Stimulated activated CD4-positive, alpha-beta T cell treated with anti-CD3 and anti-CD28 coated beads, Interleukin-4, amount 100 ng/mL, for 24 hours (primary cell): ENCODE data around the gene OR52K1.
"Not testable (repeated sequence)": the region's sequence is repeated elsewhere in the genome, so short reads cannot be mapped to it uniquely, and the experiment has no call there.

Experiments used
- DNase-seq: peaks from one replicate; pipeline ENCODE4 v3.0.0-alpha.2; 2020

Gene OR52K1

DNA sequence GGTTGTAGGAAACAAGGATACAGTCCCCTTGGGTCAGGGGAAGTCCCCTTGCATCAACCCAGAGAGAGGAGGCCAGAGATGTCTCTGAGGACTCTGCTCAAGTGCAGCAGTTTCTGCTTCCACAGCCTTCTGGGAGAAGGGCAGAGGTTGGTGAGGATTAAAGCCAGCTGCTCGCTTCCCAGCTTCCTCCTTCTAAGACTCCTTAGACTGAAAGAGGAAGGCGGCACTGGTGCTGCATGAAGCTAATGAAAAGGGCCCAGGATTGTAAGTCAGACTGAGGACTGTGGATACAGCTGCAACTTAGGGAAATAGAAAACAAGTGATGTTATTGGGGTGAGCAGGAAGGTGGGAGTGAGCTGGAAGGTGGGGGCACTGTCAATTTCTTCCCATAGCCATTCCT lies at the start of gene OR52K1:
Gene OR52K1 (plus strand): TSS at position 202 of the 400 bp plus-strand sequence. CDS start 6,255 bp downstream, outside the sequence.
- DNase-seq = no peak

DNA sequence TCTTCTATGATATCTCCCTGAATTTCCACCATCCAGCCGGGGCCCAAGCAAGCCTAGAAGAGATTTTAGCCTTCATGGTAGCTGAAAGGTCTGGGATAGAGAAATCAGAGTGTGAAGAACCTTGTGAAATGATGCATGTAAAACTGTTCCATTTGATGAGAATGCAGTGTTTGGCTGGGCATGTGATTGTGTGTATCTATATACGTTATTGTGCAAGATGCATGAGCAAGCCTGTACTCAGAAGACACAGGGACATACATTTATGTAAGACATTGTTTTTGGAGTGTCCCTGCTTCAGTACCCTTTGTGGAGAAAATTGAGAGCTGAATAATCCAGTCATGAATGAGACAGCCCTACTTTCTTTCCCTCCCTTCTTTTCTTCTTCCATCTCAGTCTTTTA lies 48.6 kb upstream of the OR52K1 start:
- no peak for DNase-seq

DNA sequence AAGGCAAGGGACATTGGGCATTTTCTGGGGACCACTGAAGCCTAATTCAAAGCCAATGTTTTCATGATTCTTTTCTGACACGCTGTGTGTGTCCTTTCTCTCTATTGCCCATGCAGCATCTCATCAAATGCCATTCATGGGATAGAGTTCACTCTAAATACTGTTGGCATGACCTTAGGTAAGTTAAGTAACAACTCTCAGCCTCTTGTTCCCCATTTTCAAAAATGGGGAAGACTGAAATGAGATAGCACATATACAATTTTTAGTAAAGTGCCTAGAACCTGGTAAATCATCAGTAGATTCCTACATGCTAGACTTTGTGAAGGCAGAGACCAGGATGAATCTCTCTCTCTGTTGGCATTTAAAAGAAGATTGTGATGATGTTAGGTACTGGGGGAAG lies 46.0 kb upstream of the OR52K1 start:
- no peak for DNase-seq

DNA sequence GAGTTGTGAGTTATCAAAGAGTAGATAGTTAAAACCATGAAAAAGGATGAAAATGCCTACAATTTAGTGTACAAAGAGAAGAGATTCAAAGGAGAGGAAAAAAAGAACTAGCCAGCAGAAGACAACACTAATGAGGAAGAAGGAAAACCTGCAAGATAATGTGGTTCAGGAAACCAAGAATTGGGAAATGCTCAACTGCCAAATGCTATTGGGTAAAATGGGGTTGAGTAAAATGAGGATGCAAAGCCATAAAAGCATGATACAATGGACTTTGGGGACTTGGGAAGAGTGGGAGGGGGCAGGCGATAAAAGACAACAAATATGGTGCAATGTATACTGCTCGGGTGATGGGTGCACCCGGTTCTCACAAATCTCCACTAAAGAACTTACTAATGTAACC lies 40.9 kb upstream of the OR52K1 start:
- DNase-seq = no peak

DNA sequence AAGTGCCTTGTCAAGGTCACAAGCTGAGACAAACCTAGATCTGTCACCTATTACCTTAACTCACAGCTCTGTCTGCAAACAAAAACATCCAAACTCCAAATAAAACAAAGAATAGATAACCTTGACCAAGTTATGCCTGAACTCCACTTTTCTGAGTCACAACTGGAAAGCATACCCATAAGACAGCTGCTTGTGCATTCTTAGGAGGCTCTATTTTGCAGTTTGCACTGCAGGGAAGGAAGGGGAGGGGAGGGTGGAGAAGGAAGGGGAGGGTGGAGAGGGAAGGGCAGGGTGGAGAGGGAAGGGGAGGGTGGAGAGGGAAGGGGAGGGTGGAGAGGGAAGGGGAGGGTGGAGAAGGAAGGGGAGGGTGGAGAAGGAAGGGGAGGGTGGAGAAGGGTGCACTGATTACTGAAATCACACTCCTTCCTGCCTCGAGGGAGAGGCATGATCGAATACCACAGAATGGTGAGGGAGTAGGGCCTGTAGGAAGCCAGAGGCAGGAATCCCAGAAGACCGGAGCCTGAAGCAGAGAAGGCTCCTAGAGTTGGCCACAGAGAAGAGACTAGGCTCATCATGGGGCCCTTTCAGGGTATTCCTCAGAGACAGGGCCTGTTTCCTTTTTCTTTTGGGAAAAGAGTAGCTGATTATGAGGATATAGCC lies 39.1 kb upstream of the OR52K1 start:
- DNase-seq = no peak

DNA sequence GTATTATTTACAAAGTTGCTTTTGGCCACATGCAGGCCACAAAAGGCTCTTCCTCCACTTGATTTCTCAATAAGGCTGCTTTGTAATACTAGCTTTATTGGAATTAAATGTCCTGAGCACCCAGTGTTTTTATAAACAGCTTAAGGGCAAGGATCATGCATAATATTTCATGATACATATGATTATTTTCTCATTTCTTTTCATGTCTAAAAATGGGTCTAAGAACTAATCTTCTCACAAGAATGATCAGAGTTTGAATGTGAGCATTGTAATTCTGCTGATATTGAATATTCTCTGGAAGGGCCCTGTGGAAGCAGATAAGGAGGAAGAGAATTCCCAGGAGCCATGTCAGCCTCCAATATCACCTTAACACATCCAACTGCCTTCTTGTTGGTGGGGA lies 33.5 kb upstream of the OR52K1 start, which contains the start of gene OR52K2:
Gene OR52K2 (plus strand): TSS at position 301 of the 400 bp plus-strand sequence. CDS start 45 bp downstream, at position 346.
- DNase-seq = no peak

DNA sequence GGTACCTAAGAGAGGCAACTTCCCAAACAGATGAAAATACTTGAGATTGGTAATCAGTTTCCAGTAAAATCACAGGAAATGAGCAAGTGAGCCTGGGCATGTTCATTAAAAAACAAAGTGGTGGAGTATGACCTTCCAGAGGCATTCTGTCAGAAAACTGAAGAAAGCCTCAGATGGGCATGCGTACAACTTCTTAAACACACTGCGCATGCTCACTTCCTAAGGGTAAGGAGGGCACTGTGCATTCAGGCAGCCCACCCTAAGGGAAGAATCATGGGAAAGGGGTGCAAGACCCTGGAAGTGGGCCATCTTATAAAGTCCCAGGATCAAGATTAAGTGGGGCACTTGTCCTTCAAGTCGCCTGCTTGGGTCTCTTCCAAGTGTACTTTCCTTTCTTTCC lies 29.3 kb upstream of the OR52K1 start:
- no peak for DNase-seq

DNA sequence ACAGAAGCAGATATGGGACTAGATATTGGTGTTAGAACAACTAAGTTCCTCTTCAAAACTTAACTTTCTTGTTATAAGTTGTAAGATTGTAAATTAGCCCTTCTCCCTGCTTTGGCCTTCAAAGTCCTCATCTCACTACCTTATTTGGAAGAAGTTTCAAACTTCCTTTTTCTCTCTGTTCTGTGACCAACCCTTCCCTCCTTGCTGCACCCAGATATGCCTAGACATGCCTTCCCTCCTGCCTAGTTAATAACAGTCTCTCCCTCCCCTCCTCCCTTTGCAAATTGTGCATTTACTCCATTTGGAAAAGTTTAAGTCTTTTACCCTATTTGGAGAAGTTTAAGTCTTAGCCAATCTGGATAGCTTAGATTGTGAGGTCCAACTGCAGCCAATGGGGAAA lies 28.4 kb upstream of the OR52K1 start:
- DNase-seq = no peak

DNA sequence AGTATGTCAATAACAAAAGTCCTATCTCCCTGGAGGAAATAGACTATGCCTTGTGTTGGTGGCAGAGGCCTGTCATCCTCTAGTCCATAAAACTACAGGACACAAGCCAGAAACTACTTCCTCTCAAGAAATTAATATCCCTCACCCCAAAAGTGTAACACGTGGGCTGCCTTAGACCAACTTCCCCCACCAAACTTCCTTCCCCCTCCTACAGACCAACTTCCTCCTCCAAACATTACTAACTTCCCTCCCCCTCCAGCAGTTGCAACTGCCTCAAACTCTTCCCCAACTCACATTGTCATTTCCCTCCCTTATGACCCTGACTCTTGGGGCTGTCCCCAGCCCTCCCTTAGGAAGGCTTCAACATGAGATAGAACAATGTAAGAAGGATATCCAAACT lies 27.0 kb upstream of the OR52K1 start:
- DNase-seq = no peak

DNA sequence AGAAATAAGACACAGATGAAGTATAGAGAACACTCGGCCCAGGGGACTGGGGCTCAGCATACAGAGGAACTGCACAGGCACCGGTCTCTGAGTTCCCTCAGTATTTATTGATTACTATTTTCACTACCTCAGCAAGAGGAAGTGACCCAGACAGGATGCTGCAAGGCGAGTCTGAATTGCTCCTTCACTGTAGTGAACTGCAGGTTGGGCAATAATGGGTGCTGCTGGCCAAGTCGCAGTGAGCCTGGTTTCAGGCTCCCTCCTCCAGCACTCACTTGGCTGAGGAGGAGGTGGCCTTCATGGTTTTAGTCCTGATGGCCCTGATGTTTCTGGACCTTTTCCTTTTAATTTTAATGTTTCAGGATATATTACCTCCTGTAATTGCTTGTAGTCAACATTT lies 22.9 kb upstream of the OR52K1 start:
- DNase-seq = no peak

DNA sequence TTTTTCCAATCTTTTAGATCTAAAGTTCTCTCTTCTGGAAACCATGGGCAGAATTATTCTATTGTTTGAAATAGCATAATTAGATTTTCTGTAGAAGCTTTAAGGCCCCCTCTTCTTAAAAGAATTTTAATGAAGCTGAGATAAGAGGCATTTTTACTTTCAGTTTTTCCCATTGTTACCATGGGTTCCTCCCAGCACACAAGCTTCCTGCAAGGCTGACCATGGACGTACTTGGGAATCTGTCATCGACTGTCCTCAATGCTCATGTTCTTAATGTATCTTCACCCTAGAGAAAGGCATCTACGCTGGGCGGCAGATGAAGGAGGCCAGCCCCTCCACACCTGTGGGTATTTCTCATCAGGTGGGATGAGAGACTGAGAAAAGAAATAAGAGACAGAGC lies 22.3 kb upstream of the OR52K1 start:
- DNase-seq = no peak

DNA sequence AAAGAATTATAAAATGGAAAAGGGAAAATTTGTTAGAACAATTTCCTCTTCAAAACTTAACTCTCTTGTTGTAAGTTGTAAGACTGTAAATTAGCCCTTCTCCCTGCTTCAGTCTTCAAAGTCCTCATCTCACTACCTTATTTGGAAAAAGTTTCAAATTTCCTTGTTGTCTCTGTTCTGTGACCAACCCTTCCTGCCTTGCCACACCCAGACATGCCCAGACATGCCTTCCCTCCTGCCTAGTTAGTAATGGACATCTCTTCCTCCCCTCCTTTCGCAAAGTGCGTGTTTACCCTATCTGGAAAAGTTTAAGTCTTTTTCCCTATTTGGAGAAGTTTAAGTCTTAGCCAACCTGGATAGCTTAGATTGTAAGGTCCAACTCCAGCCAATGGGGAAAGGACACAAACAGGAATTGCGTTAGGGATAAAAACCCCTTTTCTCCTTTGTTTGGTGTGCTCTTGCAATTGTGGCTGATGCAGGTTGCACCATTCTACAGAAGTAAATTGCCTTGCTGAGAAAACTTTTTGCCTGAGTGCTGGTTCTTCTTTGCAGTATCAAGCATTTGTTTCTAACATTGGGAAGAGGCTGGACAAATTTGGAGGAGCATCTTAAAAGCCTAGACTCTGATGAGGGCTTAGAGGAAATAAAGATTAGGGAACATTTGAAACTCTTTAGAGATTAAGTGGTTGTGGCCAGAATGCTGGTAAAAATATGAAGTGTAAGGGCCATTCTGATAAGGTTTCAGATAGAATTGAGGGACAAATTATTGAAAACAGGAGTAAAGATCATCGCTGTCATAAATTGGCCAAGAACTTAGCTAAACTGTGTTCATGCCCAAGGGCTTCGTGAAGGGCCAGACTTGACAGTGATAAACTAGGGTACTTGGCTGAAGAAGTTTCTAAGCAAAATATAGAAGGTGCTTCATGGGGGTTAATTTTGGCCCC lies 18.0 kb upstream of the OR52K1 start:
- DNase-seq = no peak

DNA sequence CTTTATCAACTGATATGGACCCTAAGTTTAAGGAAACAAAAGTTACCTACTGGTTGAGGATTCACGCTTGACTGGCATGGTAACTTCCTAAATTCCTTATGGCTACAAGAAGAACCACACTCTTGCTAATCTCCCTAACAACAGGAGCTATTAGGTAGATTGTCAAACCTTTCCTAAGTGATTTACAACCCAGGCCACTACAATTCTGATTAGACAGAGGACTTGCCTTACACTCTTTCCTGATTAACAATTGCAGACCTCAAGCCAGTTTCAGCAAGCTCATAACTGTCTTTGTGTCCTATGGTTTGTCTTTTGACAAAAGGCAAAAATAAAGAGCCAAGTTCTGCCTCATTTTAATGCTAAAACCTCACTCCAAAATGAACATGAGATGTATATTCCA lies 17.0 kb upstream of the OR52K1 start:
- no peak for DNase-seq

DNA sequence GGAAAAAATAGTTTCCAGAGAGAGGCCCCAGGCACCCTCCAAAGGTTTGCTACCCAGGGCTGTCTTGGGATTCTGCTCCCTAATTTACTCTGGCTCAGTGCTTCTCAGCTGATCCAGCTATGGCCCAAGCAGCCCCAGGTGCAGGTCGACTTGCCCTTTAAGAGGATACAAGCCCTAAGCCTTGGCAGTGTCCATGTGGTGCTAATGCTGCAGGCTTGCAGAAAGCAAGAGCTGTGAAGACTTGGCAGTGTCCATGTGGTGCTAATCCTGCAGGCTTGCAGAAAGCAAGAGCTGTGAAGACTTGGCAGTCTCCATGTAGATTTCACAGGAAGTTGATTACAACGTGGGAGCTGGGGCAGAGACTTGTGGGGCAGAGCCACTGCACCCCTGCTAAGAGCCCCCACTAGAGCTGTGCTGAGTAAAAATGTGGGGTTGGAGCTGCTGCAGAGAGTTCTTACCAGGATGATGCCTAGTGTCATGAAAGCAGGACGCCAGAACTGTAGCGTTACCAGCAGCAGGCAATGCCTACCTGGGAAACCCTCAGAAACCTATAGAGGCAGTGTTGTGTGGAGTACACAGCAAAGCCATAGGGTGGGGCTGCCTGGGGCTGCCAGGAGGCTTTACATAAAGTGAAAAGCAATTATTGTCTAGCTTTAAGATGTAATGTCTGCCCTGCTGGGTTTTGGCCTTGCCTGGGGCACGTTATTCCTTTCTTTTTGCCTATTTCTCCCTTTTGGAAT lies 16.1 kb upstream of the OR52K1 start:
- no peak for DNase-seq

DNA sequence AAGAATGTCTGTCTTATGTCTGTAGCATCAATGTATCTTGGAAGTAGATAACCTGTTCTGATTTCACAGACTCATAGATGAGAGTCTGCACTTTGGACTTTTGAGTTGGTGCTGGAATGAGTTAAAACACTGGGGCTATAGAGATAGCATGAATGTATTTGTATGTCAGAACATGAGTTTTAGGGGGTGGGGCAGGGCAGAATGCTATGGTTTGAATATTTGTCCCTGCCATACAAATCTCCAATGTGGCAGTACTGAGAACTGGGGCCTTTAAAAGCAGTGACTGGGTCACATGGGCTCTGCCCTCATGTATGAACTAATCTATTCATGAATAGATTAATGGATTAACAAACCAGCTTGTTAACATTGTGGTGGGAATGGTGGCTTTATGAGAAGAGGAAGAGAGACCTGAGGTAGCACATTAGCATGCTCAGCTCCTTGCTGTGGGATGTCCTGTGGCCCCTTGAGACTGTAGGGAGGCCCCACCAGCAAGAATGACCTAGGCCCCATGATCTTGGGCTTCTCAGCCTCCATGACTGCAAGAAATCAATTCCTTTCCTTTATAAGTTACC lies 15.5 kb upstream of the OR52K1 start:
- DNase-seq = no peak

DNA sequence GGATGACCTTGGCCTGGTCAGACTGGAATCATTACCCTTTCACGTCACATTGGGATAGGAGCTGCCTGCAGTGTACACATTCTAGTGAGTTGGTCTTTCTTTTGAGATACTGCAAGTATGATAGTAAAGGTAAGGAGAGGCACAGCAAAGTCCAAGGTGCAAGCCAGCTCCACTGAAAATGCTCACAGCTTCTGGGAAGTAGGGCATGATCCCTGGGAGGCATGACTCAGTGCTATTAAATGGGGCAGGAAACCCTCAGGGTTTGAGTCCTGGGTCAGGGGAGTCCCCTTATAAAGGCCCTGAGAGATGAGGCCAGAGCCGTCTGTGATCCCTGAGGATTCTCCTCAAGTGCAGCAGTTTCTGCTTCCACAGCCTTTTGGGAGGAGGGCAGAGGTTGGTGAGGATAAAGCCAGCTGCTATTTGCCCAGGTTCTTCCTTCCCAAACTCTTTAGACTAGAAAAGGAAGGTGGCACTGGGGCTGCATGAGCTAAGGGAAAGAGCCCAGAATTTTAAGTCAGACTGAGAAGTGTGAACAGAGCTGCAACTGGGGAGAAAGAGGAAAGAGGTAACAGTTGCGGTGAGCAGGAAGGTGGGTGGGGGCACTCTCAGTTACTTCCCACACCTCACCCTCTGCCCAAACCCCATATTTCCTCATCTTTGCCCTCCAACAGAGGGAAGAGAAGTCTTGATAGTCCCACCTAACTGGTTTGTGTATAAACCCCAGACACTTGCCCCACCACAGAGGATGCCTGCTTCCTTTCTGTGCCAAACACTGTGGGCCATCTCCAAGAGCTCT lies 14.4 kb upstream of the OR52K1 start:
- DNase-seq = no peak

DNA sequence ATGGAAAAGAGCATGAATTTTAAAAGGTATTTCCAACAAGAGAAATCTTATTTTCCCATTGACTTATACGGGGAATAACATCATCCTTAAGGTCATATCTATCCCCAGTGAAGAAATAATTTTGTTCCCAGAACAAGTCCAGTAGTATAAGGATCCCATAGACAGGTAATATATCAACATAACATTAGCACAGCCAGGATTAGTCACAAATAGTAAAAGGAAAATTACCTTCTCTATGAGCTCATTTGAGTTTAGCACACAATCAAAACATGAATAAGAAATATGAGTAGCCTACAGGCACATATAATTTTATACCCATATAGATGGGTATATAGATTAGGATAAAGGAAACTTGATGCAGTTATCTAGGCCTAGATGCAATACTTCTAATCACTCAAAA lies 2.8 kb upstream of the OR52K1 start:
- DNase-seq = no peak

DNA sequence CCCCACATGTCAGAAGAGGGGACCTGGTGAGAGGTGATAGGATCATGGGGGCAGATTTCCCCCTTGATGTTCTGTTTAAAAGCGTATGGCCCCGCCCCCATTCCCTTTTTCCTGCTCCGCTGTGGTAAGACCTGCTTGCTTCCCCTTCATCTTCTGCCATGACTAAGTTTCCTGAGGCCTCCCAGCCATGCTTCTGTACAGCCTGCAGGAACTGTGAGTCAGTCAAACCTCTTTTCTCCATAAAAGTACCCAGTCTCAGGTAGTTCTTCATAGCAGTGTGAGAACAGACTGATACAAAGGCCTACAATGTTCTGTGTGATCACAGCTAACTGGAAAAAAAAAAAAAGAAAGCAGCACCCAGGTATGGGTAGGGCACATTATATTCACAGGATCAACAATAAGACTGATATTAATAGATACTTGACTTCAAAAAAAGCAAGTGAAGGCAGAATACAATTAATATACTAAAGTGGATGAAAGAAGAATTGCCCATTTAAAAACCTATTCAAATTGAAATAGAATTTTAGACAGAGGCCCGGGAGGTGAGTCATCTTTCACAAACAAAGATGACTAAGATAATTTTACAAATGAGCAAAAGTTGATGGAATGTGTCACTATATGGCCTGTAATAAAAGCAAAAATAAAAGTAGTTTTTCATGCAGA lies 1.7 kb upstream of the OR52K1 start:
- no peak for DNase-seq

DNA sequence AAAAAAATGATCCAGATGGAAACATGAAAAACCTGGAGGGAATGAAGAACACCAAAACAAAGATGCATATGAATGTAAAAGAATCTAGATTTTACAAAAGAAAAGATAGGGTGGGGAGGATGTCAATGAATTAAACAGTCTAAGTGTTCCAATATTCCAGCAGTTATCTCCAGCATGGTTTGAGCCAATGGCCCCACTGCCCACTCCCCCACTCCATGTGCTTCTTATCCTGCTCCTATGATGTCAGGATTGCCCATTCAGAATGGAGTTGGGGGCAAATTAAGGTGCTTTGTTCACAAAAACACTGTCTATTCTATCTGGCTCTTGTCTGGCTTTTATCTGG lies 1.2 kb upstream of the OR52K1 start:
- DNase-seq = no peak

DNA sequence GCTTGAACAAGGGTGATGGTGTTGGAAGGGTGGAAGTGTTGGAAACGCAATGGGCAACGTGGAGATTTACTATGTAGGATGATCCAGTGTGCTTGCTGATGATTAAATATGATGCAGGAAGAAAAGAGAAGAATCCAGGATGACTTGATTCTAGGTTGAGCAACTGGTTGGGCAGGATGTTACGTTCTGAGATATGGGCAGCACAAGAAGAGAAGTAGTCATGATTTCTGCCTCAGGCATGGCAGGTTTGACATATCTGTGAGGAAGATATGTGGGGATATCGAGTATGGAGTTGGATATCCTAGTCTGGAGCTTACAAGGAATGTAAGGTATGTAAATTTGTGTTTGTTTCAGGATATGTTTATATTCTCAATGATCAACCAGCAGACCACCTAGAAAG lies 1.9 kb downstream of the OR52K1 start:
- DNase-seq = no peak

DNA sequence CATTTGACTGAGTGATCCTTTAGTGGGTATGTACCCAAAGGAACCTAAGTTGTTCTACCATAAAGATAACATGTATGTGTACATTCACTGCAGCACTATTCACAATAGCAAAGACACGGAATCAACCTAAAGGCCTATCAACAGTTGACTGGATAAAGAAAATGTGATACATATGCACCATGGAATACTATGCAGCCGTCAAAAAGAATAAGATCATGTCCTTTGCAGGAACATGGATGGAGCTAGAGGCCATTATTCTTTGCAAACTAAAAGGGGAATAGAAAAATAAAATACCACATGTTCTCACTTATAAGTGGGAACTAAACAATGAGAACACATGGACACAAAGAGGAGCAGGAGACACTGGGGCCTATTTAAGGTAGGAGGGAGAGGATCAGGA lies 9.0 kb downstream of the OR52K1 start:
- not testable (repeated sequence) for DNase-seq
